Fibroblast of upper back skin (primary cell): ENCODE data around the gene DNAJC16.
"Not testable (repeated sequence)": the region's sequence is repeated elsewhere in the genome, so short reads cannot be mapped to it uniquely, and the experiment has no call there.

Experiments used
- DNase-seq: peaks from one replicate; pipeline ENCODE4 v3.0.0-alpha.2; 2013

Gene DNAJC16

GRCh38 chr1:15526490-15527339, at the start of gene DNAJC16:
TSS of gene DNAJC16 (plus strand) at chr1:15526848. CDS start at chr1:15529106, 2,258 bp downstream.
- DNase-seq, result peak; percentile 100

DNA sequence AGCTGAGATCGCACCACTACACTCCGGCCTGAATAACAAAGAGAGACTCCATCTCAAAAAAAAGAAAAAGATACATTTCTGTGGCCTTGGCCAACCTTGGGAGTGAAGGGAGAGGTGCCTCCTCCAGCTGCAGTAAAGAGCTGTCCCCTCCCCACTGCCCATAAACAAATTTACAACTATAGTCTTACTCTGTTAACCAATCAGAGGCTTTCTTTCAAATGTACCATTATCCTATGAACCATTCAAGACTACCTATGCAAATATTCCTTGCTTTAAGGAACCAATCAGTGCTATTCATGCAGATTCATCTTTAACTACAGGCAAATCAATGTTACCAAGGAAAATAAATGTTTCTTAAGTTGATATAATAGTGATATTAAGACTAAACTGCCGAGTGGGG, 49.7 kb upstream of the DNAJC16 start:
- DNase-seq, result no peak

DNA sequence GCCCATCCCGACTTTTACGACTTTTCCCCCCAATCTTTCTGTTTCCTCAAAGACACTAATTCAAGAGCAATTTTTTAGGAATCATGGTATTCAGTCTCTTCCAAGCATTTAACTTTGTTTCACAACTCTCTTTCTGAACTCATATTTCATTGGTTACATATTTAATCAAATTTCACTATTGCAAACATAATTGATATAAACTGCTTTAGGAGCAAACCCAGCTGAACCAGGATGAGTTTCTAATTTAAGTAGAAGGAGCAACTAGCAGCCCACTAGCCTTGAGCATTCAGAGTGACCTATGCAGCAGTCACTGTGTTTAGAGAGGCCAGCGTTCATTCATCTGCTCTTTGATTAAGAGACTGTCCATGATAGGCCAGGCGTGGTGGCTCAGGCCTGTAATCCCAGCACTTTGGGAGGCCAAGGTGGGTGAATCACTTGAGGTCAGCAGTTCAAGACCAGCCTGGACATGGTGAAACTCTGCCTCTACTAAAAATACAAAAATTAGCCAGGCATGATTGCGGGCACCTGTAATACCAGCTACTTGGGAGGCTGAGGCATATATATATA, 48.9 kb upstream of the DNAJC16 start:
- DNase-seq, result no peak

- DNase-seq, result no peak
Observed at GRCh38 chr1:15479654-15480347, 46.8 kb upstream of the DNAJC16 start.

DNA sequence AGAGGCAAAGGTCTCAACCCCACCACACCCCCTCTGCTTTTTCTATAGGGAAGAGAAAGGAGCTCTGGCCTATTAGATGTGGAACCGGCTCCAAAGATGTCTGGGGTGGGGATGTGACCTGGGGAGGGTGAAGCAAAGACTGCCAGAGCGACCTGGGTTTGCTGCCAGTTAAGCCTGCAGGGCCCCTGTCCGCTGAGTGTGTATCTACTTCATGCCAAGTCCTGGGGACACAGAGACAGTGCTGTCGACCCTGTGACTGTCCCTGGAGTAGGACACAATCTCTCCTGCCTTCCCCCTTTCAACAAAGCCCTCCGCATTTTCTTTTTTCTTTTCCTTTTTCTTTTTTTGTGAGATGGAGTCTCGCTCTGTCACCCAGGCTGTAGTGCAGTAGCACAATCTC, 44.2 kb upstream of the DNAJC16 start:
- DNase-seq, result not testable (repeated sequence)

GRCh38 chr1:15482983-15483543, 43.6 kb upstream of the DNAJC16 start:
- DNase-seq, result not testable (repeated sequence)

GRCh38 chr1:15483971-15484370, 42.7 kb upstream of the DNAJC16 start:
- no peak for DNase-seq

DNA sequence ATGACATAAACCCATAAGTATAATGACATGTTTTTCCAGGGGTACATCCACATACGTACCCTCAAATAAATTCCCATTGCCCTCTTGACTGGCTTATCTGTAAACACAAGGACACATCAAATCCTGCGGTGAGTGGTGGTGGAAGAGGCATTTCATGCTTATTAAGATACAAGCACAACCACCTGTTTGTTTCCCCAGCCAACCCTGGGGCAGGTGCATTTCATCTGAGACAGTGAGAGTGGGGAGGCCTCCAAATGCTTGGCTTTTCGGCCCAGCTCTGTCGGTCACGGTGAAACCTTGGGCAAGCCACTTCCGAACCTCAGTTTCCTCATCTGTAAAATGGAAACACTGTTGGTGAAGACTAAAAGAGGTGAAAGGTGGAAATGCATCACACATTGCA, 42.2 kb upstream of the DNAJC16 start:
- DNase-seq, result not testable (repeated sequence)

- DNase-seq, result no peak
Observed at GRCh38 chr1:15485636-15486035, 41.0 kb upstream of the DNAJC16 start.

- DNase-seq, result not testable (repeated sequence)
Observed at GRCh38 chr1:15486844-15487610, 39.6 kb upstream of the DNAJC16 start.

GRCh38 chr1:15488371-15488770, 38.3 kb upstream of the DNAJC16 start:
- DNase-seq, result no peak

- no peak for DNase-seq
Observed at GRCh38 chr1:15489052-15489736, 37.5 kb upstream of the DNAJC16 start.

GRCh38 chr1:15491010-15491409, 35.6 kb upstream of the DNAJC16 start:
- DNase-seq, result peak; percentile 5

- no peak for DNase-seq
Observed at GRCh38 chr1:15492596-15492995, 34.1 kb upstream of the DNAJC16 start.

DNA sequence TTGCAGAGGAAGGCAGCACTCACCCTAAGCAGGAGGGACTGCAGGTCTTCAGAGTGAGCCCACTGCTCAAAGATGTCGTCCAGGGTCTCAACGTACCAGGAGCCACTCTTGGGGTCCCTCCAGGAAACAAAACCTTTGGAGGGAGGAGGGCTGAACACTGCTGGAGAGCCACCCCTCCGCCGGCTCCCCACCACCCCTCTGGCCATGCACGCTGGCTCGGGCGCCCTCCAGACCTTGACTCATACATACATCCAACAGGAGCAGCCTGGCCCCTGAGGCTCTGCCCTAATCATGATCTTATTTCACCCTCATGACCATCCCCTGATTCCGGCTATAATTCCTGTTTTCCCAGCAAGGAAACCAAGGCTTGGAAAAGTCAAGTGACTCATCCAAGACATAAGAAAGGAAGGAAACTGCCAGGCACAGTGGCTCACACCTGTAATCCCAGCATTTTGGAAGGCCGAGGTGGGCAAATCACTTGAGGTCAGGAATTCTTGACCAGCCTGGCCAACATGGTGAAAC, 32.7 kb upstream of the DNAJC16 start:
- DNase-seq, result no peak

DNA sequence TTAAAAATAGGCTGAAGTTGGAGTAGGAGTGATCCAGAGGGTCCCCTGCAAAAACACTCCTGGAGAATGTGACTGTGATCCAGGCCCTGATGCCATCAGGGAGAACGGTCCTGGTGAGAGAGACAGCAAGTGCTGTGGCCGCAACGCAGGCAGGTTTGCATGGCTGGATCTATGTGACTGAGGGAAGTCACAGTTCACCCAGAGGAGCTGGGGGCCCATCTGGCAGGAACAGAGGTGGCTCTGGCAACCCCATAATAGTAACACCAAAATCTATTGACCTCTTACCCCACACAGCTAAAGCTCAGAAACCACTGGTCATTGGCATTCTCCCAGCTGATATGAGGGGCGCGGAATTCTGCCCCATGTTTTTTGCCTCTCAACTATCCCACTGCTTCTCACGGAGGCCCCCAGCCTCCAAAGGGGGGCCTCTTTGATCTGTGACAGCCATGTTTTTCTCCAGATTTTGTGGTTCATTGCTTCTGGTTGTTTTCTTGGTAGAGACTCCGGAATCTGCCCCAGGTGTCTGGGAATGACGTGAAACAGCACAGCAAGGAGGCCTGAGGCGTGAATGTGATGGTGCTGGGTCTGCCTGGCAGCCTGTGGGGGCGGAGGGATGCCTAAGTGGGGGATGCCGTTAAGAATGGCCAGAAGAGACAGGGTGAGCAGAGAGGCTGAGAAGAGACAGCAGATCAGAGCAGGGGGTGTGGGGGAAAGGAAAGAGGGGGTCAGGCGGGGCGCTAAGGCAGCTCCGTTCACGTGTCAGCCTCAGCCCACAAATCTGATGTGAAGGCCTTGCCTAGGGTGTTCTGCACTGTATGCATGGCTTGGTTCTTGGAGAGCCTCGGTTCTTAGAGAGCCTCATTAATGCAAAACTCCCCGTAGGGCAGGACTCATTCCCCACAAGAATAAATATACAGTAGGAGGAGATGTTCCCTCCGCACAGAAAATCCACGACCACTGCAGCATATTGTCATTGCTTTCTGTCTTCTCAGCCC, 26.2 kb upstream of the DNAJC16 start:
- DNase-seq, result no peak

GRCh38 chr1:15501208-15502032, 25.2 kb upstream of the DNAJC16 start:
- peak; percentile 36 for DNase-seq

DNA sequence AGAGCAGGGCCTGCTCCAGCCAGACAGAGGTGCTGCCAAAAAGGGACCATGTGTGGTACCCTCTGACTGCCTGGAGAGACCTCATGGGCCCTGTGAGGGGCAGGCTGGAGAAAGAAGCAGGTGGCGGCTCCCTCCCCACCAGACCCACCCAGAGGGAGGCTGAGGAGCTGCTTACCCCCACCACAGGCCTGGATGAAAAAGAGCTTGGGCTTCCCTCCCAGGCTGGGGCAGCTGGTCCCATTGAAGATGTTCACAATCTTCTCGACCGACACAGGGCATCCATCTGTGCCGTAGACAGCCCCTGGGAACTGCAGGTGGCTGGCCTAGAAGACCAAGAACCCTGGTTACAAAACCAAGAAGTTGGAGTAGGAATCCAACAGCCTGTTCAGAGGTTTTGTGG, 22.2 kb upstream of the DNAJC16 start:
- no peak for DNase-seq

GRCh38 chr1:15506831-15507230, 19.8 kb upstream of the DNAJC16 start:
- DNase-seq, result no peak

- no peak for DNase-seq
Observed at GRCh38 chr1:15507278-15507677, 19.4 kb upstream of the DNAJC16 start.
